Measurements from ENCODE around the gene WRNIP1. TPM values are rescaled to one million over a fixed set of nuclear protein-coding genes. Genes with fewer than 3 reads are reported as not detected.
"Not testable (repeated sequence)": the region's sequence is repeated elsewhere in the genome, so short reads cannot be mapped to it uniquely, and the experiment has no call there.

The WRNIP1 gene
- total and polyA plus RNA-seq, 7 donors: 41.0 to 56.6 (median 47.3) TPM

GRCh38 chr6:2799936-2800527 is 34.8 kb downstream of the WRNIP1 start:
- no peaks in the 10 kb centered on the region for H3K9me3 ChIP-seq
- H3K4me1 ChIP-seq: peaks cover 0 to 8% (median 0%) of the 10 kb centered on the region in 4 donors
- TF ChIP-seq POLR2AphosphoS5 (IDR thresholded peaks at IDR 0.05) (no peak), CTCF (IDR thresholded peaks at IDR 0.05) (no peak), EP300 (IDR thresholded peaks at IDR 0.05) (no peak), POLR2A (IDR thresholded peaks at IDR 0.05) (no peak)
- no peak overlapping the region for H3K27ac ChIP-seq
- intact Hi-C loops (cut with DNase I): no loop called here
- H3K36me3 ChIP-seq: no peaks in the 10 kb centered on the region
- H3K27me3 ChIP-seq: no peaks in the 10 kb centered on the region
- 84 to 90% methylated on average over 11 of the region's 11 CpGs for WGBS, 2 donors
- no peak overlapping the region for H3K4me3 ChIP-seq
- no peak for DNase-seq

GRCh38 chr6:2800552-2801316 is 35.5 kb downstream of the WRNIP1 start:
- TF ChIP-seq POLR2AphosphoS5 (IDR thresholded peaks at IDR 0.05): no peak
- TF ChIP-seq CTCF (IDR thresholded peaks at IDR 0.05): no peak
- TF ChIP-seq POLR2A (IDR thresholded peaks at IDR 0.05): no peak
- TF ChIP-seq EP300 (IDR thresholded peaks at IDR 0.05): no peak
- H3K9me3 ChIP-seq: no peaks in the 10 kb centered on the region
- no peaks in the 10 kb centered on the region for H3K36me3 ChIP-seq
- 93 to 94% methylated on average over 14 of the region's 14 CpGs for WGBS, 2 donors
- intact Hi-C loops (cut with DNase I): no loop called here
- no peak overlapping the region for H3K27ac ChIP-seq
- DNase-seq: peak; percentile 59
- no peak overlapping the region for H3K4me3 ChIP-seq
- no peaks in the 10 kb centered on the region for H3K27me3 ChIP-seq
- peaks cover 0 to 8% (median 0%) of the 10 kb centered on the region in 4 donors for H3K4me1 ChIP-seq

- H3K4me1 ChIP-seq; H3K4me3 ChIP-seq; H3K27me3 ChIP-seq; H3K9me3 ChIP-seq; intact Hi-C loops (cut with DNase I); H3K27ac ChIP-seq; DNase-seq; H3K36me3 ChIP-seq: not testable (repeated sequence)
- 73 to 95% methylated on average over 2 of the region's 4 CpGs for WGBS, 2 donors
Measured at GRCh38 chr6:2801687-2802086, 36.5 kb downstream of the WRNIP1 start.

GRCh38 chr6:2802521-2803060 is 37.4 kb downstream of the WRNIP1 start:
- Histone ChIP-seq H3K27ac (no peak overlapping the region), H3K4me1 (peaks cover 0 to 3% (median 0%) of the 10 kb centered on the region in 4 donors), H3K27me3 (no peaks in the 10 kb centered on the region), H3K9me3 (no peaks in the 10 kb centered on the region), H3K4me3 (no peak overlapping the region), H3K36me3 (no peaks in the 10 kb centered on the region)
- intact Hi-C loops (cut with DNase I): no loop called here
- DNase-seq: no peak
- 96% methylated on average over 8 of the region's 8 CpGs for WGBS, 2 donors
- TF ChIP-seq EP300 (IDR thresholded peaks at IDR 0.05): no peak
- TF ChIP-seq CTCF (IDR thresholded peaks at IDR 0.05): no peak
- no peak for TF ChIP-seq POLR2AphosphoS5 (IDR thresholded peaks at IDR 0.05)
- no peak for TF ChIP-seq POLR2A (IDR thresholded peaks at IDR 0.05)

GRCh38 chr6:2803731-2804429 is 38.7 kb downstream of the WRNIP1 start:
- H3K4me3 ChIP-seq: no peak overlapping the region
- TF ChIP-seq EP300 (IDR thresholded peaks at IDR 0.05) (no peak), CTCF (IDR thresholded peaks at IDR 0.05) (no peak), POLR2AphosphoS5 (IDR thresholded peaks at IDR 0.05) (no peak), POLR2A (IDR thresholded peaks at IDR 0.05) (no peak)
- intact Hi-C loops (cut with DNase I): no loop called here
- H3K27me3 ChIP-seq: no peaks in the 10 kb centered on the region
- no peaks in the 10 kb centered on the region for H3K4me1 ChIP-seq
- H3K36me3 ChIP-seq: no peaks in the 10 kb centered on the region
- WGBS, 2 donors: 89 to 91% methylated on average over 7 of the region's 7 CpGs
- DNase-seq: no peak
- no peaks in the 10 kb centered on the region for H3K9me3 ChIP-seq
- H3K27ac ChIP-seq: no peak overlapping the region

Data from sigmoid colon (tissue), 7 donors.